MG63 (cell line): ENCODE data around the gene FNDC3B. TPM values are rescaled to one million over a fixed set of nuclear protein-coding genes. Genes with fewer than 3 reads are reported as not detected.
A peak's percentile ranks its signal among the peaks of the same experiment; 100 is the strongest.
"Not testable (repeated sequence)": the region's sequence is repeated elsewhere in the genome, so short reads cannot be mapped to it uniquely, and the experiment has no call there.

Experiments
- DNase-seq: peaks from one replicate; pipeline ENCODE4 v3.0.0-alpha.2; 2020
- H3K27me3 ChIP-seq: fragments of 250-450 bp; sonication (Bioruptor Pico); 2 replicates; pipeline ENCODE4 v1.5.1; 2020; ENCODE audit warnings: mild to moderate bottlenecking, moderate library complexity
- H3K36me3 ChIP-seq: fragments of 250-450 bp; sonication (Bioruptor Pico); 2 replicates; pipeline ENCODE4 v1.5.1; 2020; ENCODE audit warnings: mild to moderate bottlenecking, moderate library complexity
- H3K4me3 ChIP-seq: fragments of 250-450 bp; sonication (Bioruptor Pico); 2 replicates; pipeline ENCODE4 v1.5.1; 2020; ENCODE audit warnings: mild to moderate bottlenecking, moderate library complexity
- H3K9me3 ChIP-seq: fragments of 250-450 bp; sonication (Bioruptor Pico); 2 replicates; pipeline ENCODE4 v1.5.1; 2020; ENCODE audit warnings: mild to moderate bottlenecking, moderate library complexity
- total RNA-seq: library from RNA; depleted of rRNA; stranded (reverse); fragments of >200 nt; shearing (Covaris generic); gene quantifications from 2 replicates; pipeline ENCODE4 v1.2.3, GENCODE V29; 2014; ENCODE audit warnings: low replicate concordance

FNDC3B gene
- total RNA-seq, 1 experiment from 2014 or later, result 53.7 TPM

GRCh38 chr3:172021859-172022258 lies 17.5 kb upstream of the FNDC3B start:
- H3K27me3 ChIP-seq, result no peaks in the 10 kb centered on the region
- no peaks in the 10 kb centered on the region for H3K36me3 ChIP-seq
- 0 out of 2 replicates have a peak, but pooled peaks cover 3% of the 10 kb centered on the region for H3K9me3 ChIP-seq
- DNase-seq, result no peak
- no peak overlapping the region for H3K4me3 ChIP-seq

- DNase-seq, result no peak
Measured at GRCh38 chr3:172023915-172024314, 15.5 kb upstream of the FNDC3B start.

GRCh38 chr3:172024679-172025078 lies 14.7 kb upstream of the FNDC3B start:
- Histone ChIP-seq H3K4me3 (no peak overlapping the region), H3K27me3 (no peaks in the 10 kb centered on the region), H3K9me3 (no peaks in the 10 kb centered on the region), H3K36me3 (no peaks in the 10 kb centered on the region)
- DNase-seq, result no peak

More at GRCh38 chr3:172023915-172024314, 15.5 kb upstream of the FNDC3B start:
- no peaks in the 10 kb centered on the region for H3K27me3 ChIP-seq
- no peak overlapping the region for H3K4me3 ChIP-seq
- no peaks in the 10 kb centered on the region for H3K9me3 ChIP-seq
- no peaks in the 10 kb centered on the region for H3K36me3 ChIP-seq

DNA sequence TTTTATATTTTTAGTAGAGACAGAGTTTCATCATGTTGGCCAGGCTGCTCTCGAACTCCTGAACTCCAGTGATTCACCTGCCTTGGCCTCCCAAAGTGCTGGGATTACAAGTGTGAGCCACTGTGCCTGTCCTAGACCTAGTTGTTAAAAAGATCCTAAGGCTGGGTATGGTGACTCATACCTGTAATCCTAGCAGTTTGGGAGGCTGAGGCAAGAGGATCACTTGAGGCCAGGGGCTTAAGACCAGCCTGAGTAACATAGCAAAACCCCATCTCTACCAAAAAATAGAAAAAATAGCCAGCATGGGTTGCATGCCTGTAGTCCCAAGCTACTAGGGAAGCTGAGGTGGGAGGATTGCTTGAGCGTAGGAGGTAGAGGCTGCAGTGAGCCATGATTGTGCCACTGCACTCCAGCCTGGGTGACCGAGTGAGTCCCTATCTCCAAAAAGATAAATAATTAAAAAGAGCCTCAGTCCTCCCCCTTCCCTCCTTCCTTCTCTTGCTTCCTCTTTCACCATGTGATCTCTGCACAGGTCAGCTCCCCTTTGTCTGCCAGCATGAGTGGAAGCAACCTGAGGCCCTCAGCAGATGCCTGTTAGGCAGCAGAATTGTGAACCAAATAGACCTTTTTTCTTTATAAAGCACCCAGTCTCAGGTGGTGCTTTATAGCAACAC lies 9.8 kb upstream of the FNDC3B start:
- 0 out of 2 replicates have a peak, but pooled peaks cover 3% of the 10 kb centered on the region for H3K9me3 ChIP-seq
- no peaks in the 10 kb centered on the region for H3K27me3 ChIP-seq
- H3K36me3 ChIP-seq, result no peaks in the 10 kb centered on the region
- no peak overlapping the region for H3K4me3 ChIP-seq
- peak; percentile 18 for DNase-seq

GRCh38 chr3:172030181-172030580 lies 9.2 kb upstream of the FNDC3B start:
- 0 out of 2 replicates have a peak, but pooled peaks cover 3% of the 10 kb centered on the region for H3K9me3 ChIP-seq
- H3K36me3 ChIP-seq, result no peaks in the 10 kb centered on the region
- H3K27me3 ChIP-seq, result no peaks in the 10 kb centered on the region
- H3K4me3 ChIP-seq, result no peak overlapping the region
- DNase-seq, result no peak

GRCh38 chr3:172031996-172032395 lies 7.4 kb upstream of the FNDC3B start:
- H3K27me3 ChIP-seq, result no peaks in the 10 kb centered on the region
- no peak overlapping the region for H3K4me3 ChIP-seq
- DNase-seq, result no peak
- 0 out of 2 replicates have a peak, but pooled peaks cover 3% of the 10 kb centered on the region for H3K9me3 ChIP-seq
- H3K36me3 ChIP-seq, result no peaks in the 10 kb centered on the region

DNA sequence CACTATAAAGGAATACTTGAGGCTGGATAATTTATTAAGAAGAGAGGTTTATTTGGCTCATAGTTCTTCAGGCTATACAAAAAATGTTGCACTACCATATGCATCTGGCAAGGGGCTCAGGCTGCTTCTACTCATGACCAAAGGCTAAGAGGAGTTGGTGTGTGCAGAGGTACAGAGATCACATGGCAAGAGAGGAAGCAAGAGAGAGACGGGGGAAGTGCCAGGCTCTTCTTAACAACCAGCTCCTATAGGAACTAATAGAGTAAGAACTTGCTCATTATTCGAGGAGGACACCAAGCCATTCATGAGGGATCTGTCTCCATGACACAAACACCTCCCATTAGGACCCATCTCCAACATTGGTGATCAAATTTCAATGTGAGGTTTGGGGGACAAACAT lies 6.0 kb upstream of the FNDC3B start:
- Histone ChIP-seq H3K4me3 (no peak overlapping the region), H3K9me3 (0 out of 2 replicates have a peak, but pooled peaks cover 3% of the 10 kb centered on the region), H3K27me3 (no peaks in the 10 kb centered on the region), H3K36me3 (no peaks in the 10 kb centered on the region)
- DNase-seq, result no peak

DNA sequence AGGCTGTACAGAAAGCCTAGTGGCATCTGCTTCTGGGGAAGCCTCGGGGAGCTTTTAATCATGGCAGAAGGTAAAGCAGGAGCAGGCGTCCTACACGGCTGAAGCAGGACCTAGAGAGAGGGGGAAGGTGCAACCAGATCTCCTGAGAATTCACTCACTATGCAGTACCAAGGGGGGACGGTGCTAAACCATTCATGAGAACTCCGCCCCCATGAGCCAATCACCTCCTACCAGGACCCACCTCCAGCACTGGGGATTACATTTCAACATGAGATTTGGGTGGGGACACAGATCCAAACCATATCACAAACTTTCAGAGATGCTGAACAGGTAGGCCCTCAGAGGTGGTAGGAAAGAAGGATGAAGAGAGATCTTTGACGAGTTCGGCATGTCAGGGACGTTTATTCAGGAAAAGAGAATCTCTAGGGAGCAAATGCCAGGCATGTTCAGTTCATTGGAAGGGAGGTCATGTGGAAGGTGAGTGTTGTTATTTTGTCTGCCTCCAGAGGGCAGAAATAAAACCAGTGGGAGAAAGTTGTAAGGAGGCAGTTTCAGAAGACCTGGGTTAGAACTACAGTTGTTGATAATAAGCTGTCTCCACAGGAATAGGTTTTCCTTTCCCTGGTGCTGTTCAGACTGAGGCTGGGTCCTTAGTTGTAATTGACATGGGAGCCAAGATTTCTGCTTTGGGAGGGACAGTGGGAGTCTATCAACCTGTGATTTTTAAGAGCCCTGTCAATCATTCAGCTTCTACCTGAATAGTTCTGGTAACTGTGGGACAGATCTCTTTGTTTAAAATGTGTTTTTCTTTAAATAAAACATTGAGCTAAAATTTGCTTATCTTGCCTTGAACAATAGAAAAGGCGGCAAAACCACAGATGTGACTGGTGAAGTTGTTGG lies 4.3 kb upstream of the FNDC3B start:
- Histone ChIP-seq H3K36me3 (peaks cover 4% of the 10 kb centered on the region; the same call in 1 of the 2 replicates), H3K4me3 (no peak overlapping the region), H3K27me3 (no peaks in the 10 kb centered on the region), H3K9me3 (0 out of 2 replicates have a peak, but pooled peaks cover 3% of the 10 kb centered on the region)
- no peak for DNase-seq

- no peak for DNase-seq
- Histone ChIP-seq H3K4me3 (no peak overlapping the region), H3K27me3 (no peaks in the 10 kb centered on the region), H3K9me3 (0 out of 2 replicates have a peak, but pooled peaks cover 3% of the 10 kb centered on the region), H3K36me3 (peaks cover 6% of the 10 kb centered on the region)
Measured at GRCh38 chr3:172036541-172037215, 2.7 kb upstream of the FNDC3B start.

DNA sequence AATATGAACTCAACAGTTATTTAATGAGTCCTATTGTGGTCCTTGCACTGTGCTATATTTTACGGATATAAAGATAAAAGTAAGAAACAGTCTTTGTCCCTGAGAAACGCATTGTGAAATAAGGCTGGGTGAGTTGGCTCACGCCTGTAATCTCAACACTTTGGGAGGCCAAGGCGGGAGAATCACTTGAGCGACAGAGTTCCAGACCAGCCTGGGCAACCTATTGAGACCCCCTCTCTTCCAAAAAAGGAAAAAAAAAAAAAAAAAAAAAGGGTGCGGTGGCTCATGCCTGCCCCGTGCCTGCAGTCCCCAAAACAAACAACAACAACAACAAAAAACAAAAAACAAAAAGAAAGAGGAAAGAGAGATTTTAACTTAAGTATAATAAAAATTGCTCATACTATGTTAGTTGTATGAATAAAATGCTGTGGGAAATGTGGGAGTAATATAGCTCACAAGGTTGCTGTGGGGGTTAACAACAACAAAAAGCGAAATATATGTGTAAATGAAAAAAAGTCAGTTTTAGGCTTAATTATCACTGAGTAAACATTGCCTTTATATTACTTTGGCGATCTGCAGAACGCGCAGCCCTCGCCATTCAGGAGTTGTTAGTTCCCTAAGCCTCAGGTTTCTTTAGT lies 461 bp upstream of the FNDC3B start:
- no peaks in the 10 kb centered on the region for H3K27me3 ChIP-seq
- DNase-seq, result peak; percentile 35

DNA sequence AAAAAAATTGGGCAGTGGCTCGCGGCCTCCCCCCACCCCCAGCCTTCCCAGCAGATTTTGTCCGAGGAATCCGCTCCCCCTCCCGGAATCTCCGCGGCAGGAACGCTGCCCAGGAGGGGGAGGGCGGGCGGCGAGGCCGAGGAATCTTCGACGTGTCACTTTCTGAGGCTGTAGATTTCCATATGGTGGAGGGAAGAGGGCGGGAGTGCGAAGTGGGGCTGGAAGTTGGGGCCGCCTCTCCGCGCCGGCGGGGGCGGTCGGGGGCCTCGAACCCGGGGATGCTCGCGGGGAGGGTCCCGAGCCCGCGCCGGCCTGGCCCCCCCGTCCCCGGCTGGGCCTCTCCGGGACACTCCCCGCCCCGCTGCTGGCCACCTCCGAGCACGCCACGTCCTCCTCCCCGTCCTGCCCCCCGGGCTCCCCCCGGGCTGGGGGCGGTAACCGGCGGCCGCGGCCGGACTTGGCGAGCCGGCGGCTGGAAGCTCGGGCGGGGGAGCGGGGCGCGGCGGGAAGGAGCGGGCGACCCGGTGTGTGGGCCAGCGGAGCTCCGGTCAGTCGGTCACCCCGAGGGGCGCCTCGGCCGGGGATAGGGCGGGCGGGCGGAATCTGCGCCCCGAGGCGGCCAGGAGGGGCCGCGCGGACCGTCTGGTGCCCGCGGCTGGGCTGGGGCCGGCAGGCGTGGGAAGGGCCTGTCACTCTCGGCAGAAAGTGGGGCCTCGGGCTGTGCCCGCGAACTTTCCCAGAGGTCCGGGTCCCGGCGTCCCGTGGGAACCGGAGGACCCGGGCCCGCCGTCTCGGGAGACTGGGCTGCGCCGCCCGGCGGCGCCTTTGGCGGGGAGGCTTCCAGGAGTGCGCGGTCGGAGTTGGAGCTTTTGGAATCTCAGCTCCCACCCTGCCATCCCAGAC lies 951 bp downstream of the FNDC3B start:
- peak overlapping the region; percentile 100 for H3K4me3 ChIP-seq
- H3K27me3 ChIP-seq, result no peaks in the 10 kb centered on the region
- no peaks in the 10 kb centered on the region for H3K9me3 ChIP-seq
- peak; percentile 93 for DNase-seq
- peaks cover 43% of the 10 kb centered on the region for H3K36me3 ChIP-seq

More for the DNA sequence above, 461 bp upstream of the FNDC3B start:
- peak overlapping the region; percentile 100 for H3K4me3 ChIP-seq
- 0 out of 2 replicates have a peak, but pooled peaks cover 3% of the 10 kb centered on the region for H3K9me3 ChIP-seq
- peaks cover 29% of the 10 kb centered on the region for H3K36me3 ChIP-seq

DNA sequence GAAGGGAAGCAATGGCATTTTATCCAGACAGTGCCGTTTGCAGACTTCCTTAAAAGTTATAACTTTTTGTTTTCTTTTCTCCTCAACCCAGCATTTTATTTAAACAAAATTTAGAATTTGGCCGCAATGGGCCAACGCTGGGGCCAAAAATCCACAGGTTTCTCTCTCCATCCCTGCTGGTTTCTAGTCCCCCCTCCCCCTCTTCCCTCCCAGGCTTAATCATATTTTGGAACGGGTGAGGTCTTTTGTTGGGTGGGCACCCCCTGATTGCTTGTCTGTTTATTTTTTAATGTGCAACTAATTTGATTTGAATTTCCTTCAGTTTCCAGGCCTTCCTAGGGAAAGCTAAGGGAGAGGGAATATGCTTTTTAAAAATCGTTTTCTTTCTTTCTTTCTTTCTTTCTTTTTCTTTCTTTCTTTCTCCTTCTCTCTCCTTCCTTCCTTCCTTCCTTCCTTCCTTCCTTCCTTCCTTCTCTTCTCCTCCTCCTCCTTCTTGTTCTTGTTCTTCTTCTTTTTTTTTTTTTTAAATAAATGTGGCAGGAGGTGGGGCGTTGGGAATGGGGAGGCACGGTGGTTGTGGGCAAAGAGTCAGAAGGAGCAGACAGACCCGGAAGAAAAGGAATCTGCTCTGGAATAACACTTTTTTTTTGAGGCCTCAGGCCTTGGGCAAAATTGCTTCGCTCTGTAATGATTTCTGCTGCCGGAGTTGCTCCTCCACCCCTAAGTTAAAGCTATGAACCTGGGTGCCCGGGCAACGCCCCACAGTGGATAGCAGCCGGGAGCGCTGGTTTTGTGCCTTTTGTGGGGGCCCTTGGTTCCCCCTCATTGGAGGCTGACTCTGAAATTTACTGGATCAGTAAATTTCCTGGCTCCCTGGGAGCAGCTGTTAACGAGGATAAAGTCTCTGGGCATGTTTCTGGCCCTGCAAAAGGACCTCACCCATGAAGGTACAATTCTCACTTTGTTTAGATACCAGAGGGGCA lies 1.9 kb downstream of the FNDC3B start:
- Histone ChIP-seq H3K9me3 (no peaks in the 10 kb centered on the region), H3K4me3 (peak overlapping the region; percentile 100), H3K27me3 (no peaks in the 10 kb centered on the region), H3K36me3 (peaks cover 48% of the 10 kb centered on the region)
- DNase-seq, result peak; percentile 70

DNA sequence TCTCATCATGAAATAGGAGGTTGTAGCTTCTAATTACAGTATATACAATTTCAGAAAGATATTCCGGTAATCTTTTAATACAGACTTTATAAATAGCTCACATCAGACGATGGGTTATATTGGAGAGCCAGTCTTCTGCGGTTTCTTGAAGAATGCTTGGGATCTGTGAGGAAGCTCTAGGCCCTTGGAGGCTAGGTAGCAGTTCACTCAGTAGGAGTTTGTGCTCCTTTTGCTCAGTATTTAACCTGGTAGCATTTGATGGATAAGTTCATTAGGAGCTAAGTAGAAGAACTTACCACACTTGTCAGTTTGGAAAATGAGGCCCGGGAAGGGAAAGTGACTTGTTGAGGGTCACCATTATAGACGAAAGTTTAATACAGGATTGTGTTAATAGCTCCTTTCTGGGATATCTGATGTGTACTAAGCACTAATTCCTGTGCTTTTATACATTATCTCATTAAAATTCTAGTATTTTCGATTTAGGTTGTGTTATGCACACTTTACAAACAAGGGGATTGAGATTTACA lies 2.8 kb downstream of the FNDC3B start:
- H3K9me3 ChIP-seq, result no peaks in the 10 kb centered on the region
- H3K4me3 ChIP-seq, result peak overlapping the region; percentile 100
- H3K27me3 ChIP-seq, result no peaks in the 10 kb centered on the region
- H3K36me3 ChIP-seq, result peaks cover 54% of the 10 kb centered on the region
- no peak for DNase-seq

DNA sequence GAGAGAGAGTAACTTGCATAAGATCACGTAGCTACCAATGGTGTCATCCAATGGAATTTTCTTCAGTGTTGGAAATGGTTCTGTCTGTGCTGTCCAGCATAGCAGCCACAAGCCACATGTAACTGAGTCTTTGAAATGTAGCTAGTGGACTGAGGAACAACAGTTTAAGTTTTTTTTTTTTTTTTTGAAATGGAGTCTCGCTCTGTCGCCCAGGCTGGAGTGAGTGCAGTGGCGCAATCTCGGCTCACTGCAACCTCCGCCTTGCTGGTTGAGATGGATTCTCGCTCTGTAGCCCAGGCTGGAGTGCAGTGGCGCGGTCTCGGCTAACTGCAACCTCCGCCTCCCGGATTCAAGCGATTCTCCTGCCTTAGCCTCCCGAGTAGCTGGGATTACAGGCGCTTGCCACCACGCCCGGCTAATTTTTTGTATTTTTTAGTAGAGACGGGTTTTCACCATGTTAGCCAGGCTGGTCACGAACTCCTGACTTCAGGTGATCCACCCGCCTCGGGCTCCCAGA lies 3.3 kb downstream of the FNDC3B start:
- H3K4me3 ChIP-seq, result peak overlapping the region; percentile 100; the same call in 1 of the 2 replicates
- DNase-seq, result not testable (repeated sequence)

More for the DNA sequence above, 3.3 kb downstream of the FNDC3B start:
- H3K36me3 ChIP-seq, result peaks cover 60% of the 10 kb centered on the region
- H3K27me3 ChIP-seq, H3K9me3 ChIP-seq: not testable (repeated sequence)
